HL-60 (cell line): Measurements from ENCODE around the gene TIRAP.

Experiments
- GABPA ChIP-seq: IDR thresholded peaks from 2 replicates; pipeline ENCODE4 v1.6.1; 2012; ENCODE audit warnings: low read depth
- POLR2AphosphoS5 ChIP-seq: IDR thresholded peaks from 2 replicates; pipeline ENCODE4 v1.6.1; 2012; ENCODE audit warnings: low read depth
- TF ChIP-seq, protein P1 (sequence below): IDR thresholded peaks from one replicate; pipeline ENCODE4 v1.5.1; 2011; ENCODE audit warnings: low read length, control low read depth, inconsistent platforms; ENCODE audit not compliant: insufficient read depth
- TF ChIP-seq, protein P2 (sequence below): IDR thresholded peaks from 2 replicates; pipeline ENCODE4 v1.6.1; 2012; ENCODE audit warnings: low read depth; ENCODE audit not compliant: insufficient replicate concordance

DNA sequence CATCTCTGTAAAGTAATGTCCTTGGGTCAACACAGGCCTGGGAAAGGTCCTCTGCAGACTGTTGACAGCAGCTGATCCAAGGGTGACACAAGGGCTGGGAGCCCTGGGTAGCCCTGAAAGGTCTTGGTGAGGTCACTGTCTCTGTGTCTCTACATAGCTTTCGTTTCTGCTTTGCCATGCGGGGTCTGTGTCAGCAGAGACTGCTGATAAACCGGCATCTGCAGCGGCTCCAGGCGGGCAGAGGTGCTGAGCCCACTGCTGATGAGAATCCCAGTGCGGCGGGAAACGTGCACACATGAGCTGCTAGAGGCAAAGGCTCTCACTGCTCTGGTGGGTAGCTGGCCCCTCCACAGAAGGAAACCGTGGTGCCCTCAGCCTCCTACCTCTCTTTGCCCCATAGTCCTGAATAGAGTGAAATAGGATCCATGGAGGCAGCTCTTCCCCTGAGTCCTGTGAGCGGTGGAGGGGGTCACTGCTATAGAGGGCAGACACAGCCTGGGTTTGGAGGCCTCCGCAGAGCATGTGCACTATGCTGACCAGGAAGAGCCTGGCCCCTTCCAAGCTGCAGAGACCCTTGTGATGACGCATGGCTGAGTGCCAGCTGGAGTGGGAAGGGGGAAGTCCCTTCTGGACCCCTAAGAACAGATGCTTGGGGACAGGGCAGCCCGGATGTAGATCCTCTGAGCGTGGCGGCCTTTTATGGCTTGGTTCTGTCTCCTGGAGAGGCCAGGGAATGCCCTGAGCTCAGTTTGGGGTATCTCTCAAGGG is 54.8 kb downstream of the TIRAP start:
- TF ChIP-seq POLR2AphosphoS5 (no peak), GABPA (no peak)
- TF ChIP-seq, protein P1, sequence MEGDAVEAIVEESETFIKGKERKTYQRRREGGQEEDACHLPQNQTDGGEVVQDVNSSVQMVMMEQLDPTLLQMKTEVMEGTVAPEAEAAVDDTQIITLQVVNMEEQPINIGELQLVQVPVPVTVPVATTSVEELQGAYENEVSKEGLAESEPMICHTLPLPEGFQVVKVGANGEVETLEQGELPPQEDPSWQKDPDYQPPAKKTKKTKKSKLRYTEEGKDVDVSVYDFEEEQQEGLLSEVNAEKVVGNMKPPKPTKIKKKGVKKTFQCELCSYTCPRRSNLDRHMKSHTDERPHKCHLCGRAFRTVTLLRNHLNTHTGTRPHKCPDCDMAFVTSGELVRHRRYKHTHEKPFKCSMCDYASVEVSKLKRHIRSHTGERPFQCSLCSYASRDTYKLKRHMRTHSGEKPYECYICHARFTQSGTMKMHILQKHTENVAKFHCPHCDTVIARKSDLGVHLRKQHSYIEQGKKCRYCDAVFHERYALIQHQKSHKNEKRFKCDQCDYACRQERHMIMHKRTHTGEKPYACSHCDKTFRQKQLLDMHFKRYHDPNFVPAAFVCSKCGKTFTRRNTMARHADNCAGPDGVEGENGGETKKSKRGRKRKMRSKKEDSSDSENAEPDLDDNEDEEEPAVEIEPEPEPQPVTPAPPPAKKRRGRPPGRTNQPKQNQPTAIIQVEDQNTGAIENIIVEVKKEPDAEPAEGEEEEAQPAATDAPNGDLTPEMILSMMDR, result no peak
- TF ChIP-seq, protein P2, sequence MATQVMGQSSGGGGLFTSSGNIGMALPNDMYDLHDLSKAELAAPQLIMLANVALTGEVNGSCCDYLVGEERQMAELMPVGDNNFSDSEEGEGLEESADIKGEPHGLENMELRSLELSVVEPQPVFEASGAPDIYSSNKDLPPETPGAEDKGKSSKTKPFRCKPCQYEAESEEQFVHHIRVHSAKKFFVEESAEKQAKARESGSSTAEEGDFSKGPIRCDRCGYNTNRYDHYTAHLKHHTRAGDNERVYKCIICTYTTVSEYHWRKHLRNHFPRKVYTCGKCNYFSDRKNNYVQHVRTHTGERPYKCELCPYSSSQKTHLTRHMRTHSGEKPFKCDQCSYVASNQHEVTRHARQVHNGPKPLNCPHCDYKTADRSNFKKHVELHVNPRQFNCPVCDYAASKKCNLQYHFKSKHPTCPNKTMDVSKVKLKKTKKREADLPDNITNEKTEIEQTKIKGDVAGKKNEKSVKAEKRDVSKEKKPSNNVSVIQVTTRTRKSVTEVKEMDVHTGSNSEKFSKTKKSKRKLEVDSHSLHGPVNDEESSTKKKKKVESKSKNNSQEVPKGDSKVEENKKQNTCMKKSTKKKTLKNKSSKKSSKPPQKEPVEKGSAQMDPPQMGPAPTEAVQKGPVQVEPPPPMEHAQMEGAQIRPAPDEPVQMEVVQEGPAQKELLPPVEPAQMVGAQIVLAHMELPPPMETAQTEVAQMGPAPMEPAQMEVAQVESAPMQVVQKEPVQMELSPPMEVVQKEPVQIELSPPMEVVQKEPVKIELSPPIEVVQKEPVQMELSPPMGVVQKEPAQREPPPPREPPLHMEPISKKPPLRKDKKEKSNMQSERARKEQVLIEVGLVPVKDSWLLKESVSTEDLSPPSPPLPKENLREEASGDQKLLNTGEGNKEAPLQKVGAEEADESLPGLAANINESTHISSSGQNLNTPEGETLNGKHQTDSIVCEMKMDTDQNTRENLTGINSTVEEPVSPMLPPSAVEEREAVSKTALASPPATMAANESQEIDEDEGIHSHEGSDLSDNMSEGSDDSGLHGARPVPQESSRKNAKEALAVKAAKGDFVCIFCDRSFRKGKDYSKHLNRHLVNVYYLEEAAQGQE, result no peak
